ENCODE measurements around the gene EFCAB7. TPM values are rescaled to one million over a fixed set of nuclear protein-coding genes. Genes with fewer than 3 reads are reported as not detected.

Gene EFCAB7
- polyA plus RNA-seq, 1 donor (not counting 4 experiments of a cell fraction or from before 2014, with no cell fraction given), result 4.9 TPM

GRCh38 chr1:63620671-63621070 is 97.3 kb downstream of the EFCAB7 start:
- peaks cover 8% of the 10 kb centered on the region for H3K4me1 ChIP-seq (ENCODE audit: control insufficient read depth, extremely low read depth, insufficient read depth, low read length)
- H3K79me2 ChIP-seq (ENCODE audit: control insufficient read depth, insufficient read depth, low read length), result no peaks in the 10 kb centered on the region
- H2AFZ ChIP-seq (ENCODE audit: control insufficient read depth, low read length), result no peak overlapping the region
- no peak for FAIRE-seq
- no peaks in the 10 kb centered on the region for H3K27me3 ChIP-seq (ENCODE audit: control insufficient read depth, extremely low read depth, insufficient read depth, low read length)
- H3K27ac ChIP-seq (ENCODE audit: control insufficient read depth, insufficient read depth, low read length), result no peak overlapping the region
- no peaks in the 10 kb centered on the region for H3K9me3 ChIP-seq (ENCODE audit: control insufficient read depth, low read depth, low read length)
- no peaks in the 10 kb centered on the region for H4K20me1 ChIP-seq (ENCODE audit: control insufficient read depth, extremely low read depth, insufficient read depth, low read length)
- no peak for DNase-seq (ENCODE audit: low read depth, low spot score)
- dilution Hi-C loops (cut with MboI; ENCODE audit: extremely low pct_ligation_motif_present, low sequenced_read_pairs), result no loop called here
- peaks cover 0 to 1% of the 10 kb centered on the region in 2 experiments for H3K36me3 ChIP-seq (ENCODE audit: control insufficient read depth in 2 of 2, extremely low read depth in 1 of 2, insufficient read depth in 2 of 2, low read length in 2 of 2)
- H3K9me1 ChIP-seq (ENCODE audit: control insufficient read depth, extremely low read depth, insufficient read depth, low read length), result no peaks in the 10 kb centered on the region
- no peak overlapping the region for H3K4me2 ChIP-seq (ENCODE audit: control insufficient read depth, extremely low read depth, insufficient read depth, low read depth, low read length)
- no peak overlapping the region for H3K4me3 ChIP-seq (ENCODE audit: control insufficient read depth in 2 of 3, extremely low read depth in 1 of 3, insufficient read depth in 2 of 3, low read depth in 1 of 3, low read length in 3 of 3)
- H3K9ac ChIP-seq (ENCODE audit: control insufficient read depth, extremely low read depth, insufficient read depth, low read length), result no peak overlapping the region
- no peak for TF ChIP-seq CTCF (optimal IDR thresholded peaks at IDR 0.05 in 1 of 3, IDR thresholded peaks at IDR 0.05 in 1 of 3, conservative IDR thresholded peaks at IDR 0.05 in 1 of 3; ENCODE audit: extremely low read depth in 1 of 3, insufficient read depth in 2 of 3, low read length in 3 of 3)
- no peak for TF ChIP-seq EZH2 (IDR thresholded peaks at IDR 0.05; ENCODE audit: low read length)

- no peak overlapping the region for H3K27ac ChIP-seq (ENCODE audit: control insufficient read depth, insufficient read depth, low read length)
- H3K9ac ChIP-seq (ENCODE audit: control insufficient read depth, extremely low read depth, insufficient read depth, low read length), result no peak overlapping the region
These were observed 97.8 kb downstream of the EFCAB7 start for GRCh38 chr1:63621075-63621474.

More at GRCh38 chr1:63621075-63621474, 97.8 kb downstream of the EFCAB7 start:
- no peaks in the 10 kb centered on the region for H3K9me3 ChIP-seq (ENCODE audit: control insufficient read depth, low read depth, low read length)
- no peaks in the 10 kb centered on the region for H4K20me1 ChIP-seq (ENCODE audit: control insufficient read depth, extremely low read depth, insufficient read depth, low read length)
- no peak overlapping the region for H2AFZ ChIP-seq (ENCODE audit: control insufficient read depth, low read length)
- peaks cover 8% of the 10 kb centered on the region for H3K4me1 ChIP-seq (ENCODE audit: control insufficient read depth, extremely low read depth, insufficient read depth, low read length)
- H3K27me3 ChIP-seq (ENCODE audit: control insufficient read depth, extremely low read depth, insufficient read depth, low read length), result no peaks in the 10 kb centered on the region
- no peaks in the 10 kb centered on the region for H3K79me2 ChIP-seq (ENCODE audit: control insufficient read depth, insufficient read depth, low read length)
- H3K4me3 ChIP-seq (ENCODE audit: control insufficient read depth in 2 of 3, extremely low read depth in 1 of 3, insufficient read depth in 2 of 3, low read depth in 1 of 3, low read length in 3 of 3), result no peak overlapping the region
- peaks cover 0 to 1% of the 10 kb centered on the region in 2 experiments for H3K36me3 ChIP-seq (ENCODE audit: control insufficient read depth in 2 of 2, extremely low read depth in 1 of 2, insufficient read depth in 2 of 2, low read length in 2 of 2)
- no peak for DNase-seq (ENCODE audit: low read depth, low spot score)
- dilution Hi-C loops (cut with MboI; ENCODE audit: extremely low pct_ligation_motif_present, low sequenced_read_pairs), result no loop called here
- H3K4me2 ChIP-seq (ENCODE audit: control insufficient read depth, extremely low read depth, insufficient read depth, low read depth, low read length), result no peak overlapping the region
- FAIRE-seq, result no peak
- H3K9me1 ChIP-seq (ENCODE audit: control insufficient read depth, extremely low read depth, insufficient read depth, low read length), result no peaks in the 10 kb centered on the region
- TF ChIP-seq CTCF (optimal IDR thresholded peaks at IDR 0.05 in 1 of 3, IDR thresholded peaks at IDR 0.05 in 1 of 3, conservative IDR thresholded peaks at IDR 0.05 in 1 of 3; ENCODE audit: extremely low read depth in 1 of 3, insufficient read depth in 2 of 3, low read length in 3 of 3) (no peak), EZH2 (IDR thresholded peaks at IDR 0.05; ENCODE audit: low read length) (no peak)
